Activated T-cell treated with anti-CD3 and anti-CD28 coated beads, Interleukin-2, amount 50 U/mL, for 1 hour (primary cell): ENCODE measurements around the gene ARAP2.

Experiments used
- DNase-seq: peaks from one replicate; pipeline ENCODE4 v3.0.0-alpha.2; 2020

Gene ARAP2

DNA sequence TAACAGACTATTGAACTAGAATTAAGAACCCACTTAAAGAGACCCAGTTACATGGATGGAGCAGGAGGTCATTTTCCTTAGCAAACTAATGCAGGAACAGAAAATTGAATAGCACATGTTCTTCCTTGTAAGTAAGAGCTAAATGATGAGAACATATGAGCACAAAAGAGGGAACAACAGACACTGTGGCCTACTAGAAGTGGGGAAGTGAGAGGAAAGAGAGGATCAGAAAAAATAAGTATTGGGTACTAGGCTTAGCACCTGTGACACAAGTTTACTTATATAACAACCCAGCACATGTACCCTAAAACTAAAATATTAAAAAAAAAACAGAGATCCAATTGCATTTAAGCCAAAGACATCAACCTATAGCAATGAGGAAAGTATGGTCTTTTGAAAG is 26.2 kb downstream of the ARAP2 start:
- DNase-seq, result no peak

DNA sequence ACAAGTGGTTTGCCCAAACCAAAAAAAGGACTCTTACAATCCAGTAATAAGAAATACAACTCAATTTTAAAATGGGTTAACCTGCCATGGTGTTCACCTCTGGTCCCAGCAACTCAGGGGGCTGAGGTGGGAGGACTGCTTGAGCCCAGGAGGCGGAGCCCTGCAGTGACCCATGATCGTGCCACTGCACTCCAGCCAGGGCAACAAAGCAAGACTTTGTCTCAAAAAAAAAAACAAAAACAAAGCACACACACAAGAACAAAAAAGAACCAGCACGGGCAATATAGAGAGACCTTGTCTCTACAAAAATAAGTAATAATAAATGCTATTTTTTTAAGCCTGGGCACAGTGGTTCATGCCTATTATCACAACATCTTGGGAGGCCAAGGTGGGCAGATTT is 28.7 kb downstream of the ARAP2 start:
- no peak for DNase-seq

DNA sequence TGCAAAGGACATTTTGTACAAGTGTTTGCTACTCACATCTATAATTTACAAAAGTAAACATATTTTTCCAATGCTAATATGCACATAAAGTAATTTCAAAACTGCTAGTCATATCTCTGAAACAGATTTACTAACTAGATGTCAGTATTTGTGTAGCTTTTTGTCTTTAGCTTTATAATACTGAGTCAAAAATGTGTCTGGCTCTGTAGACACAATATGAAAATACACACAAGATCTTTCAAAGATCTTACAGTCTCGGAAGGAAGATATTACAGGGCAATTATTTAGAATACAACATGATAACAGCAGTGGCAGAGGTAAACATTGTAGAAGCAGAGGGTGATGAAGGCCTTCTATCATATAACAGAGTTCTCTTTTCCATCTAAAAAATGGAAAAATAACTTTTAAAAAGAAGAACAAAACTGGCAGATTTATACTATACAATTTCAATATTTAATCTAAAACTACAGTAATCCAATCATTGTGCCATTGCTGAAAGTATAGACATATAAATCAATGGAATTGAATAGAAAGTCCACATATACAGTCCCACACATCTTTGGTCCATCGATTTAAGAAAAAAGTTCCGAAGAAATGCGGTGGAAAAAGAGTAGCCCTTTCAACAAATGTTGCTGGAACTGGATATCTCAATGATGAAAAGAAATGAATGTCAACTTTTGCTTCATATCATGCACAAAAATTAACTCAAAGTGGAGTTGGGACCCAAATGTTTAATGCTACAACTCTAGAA is 29.4 kb downstream of the ARAP2 start:
- DNase-seq, result no peak

DNA sequence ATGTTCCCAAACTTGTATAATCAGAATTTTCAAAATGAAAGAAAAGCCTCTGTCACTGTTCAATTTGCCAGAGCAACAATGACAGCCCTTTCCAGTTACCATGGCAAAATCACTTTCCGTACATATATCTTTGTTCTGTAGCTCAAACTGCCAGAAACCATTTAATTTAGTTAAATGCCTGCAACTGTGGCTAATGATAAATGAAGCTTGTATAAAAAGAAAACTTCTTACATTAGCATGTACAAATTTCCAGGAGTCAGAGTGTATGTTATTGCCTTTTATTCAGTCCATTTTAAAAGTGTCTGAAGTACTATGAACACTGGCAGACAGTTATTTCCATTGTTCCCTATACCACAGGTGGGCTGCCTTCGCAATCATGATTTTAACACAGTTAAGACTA is 30.3 kb downstream of the ARAP2 start:
- DNase-seq, result no peak

DNA sequence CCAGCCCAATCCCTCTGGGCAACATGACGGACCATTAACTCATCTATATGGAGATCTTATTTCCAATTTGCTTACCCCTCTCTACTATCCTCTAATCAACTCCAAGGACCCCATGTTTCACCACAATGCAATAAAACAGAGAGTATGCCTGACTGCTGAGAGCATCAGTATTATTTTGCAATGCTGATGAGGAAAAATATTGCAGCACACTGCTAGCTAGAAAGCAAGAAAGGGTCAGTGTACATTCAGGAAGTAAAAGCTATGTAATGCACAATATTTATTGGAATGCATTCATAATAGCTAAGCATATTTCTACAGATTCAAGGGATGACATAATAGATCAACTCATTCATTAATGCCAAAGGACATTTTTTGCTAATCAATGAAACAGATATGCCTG is 33.2 kb downstream of the ARAP2 start:
- DNase-seq, result no peak

DNA sequence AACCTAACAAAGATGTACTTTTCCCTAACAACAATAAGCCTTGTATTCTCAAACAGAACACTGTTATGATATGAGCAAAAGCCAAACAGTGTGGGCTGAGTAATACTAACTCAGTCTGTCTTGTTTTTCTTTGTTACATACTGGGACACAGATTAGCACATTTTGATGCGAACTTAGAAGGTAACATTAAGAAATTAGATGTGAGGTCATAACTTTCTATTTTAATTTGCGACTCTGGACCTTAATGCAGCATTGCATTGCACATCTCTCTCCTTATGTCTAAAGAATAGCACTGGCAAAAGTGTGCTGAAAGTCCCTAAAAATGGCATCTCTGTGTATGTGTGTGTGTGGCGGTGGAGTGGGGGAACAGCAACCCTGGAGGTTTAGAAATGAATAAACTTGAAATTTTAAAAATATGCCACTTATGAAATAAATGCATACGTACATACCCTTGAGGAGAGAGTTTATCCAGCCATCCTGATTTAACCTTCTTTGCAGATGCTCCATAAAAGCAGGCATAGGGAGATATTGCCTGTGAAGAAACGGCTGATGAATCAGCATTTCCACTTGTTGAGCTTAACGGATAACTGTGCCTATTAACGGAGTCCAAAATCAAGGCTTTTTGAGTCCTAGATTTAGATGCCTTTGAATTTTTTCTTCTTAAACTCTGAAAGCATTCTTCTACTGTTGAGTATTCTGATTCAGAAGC is 34.2 kb downstream of the ARAP2 start:
- no peak for DNase-seq

DNA sequence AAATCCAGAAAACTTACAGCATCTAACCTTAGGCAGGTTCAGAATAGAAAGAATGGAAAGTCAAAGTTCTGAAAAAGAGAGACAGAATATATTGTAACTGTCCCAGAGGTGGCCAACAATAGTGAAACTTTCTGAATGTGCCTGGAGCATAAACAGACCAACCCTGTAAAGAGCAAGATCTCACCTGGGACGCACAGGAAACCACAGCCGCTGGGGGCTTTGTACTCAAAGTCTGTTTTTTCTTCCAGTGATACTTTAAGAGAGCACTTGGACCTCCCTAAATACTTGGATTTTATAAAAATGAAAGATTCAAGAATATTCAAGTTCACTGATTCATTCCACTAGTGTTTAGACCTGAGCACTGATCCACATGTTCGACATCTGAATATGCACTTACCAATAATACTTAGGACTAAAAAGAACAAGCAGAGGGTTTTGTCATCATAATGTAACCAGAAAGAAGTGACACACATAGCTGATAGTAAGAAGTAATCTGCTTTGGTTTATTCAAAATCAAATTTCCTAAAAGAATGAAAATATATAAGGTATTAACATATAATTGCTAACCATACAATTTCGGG is 35.3 kb downstream of the ARAP2 start:
- no peak for DNase-seq

DNA sequence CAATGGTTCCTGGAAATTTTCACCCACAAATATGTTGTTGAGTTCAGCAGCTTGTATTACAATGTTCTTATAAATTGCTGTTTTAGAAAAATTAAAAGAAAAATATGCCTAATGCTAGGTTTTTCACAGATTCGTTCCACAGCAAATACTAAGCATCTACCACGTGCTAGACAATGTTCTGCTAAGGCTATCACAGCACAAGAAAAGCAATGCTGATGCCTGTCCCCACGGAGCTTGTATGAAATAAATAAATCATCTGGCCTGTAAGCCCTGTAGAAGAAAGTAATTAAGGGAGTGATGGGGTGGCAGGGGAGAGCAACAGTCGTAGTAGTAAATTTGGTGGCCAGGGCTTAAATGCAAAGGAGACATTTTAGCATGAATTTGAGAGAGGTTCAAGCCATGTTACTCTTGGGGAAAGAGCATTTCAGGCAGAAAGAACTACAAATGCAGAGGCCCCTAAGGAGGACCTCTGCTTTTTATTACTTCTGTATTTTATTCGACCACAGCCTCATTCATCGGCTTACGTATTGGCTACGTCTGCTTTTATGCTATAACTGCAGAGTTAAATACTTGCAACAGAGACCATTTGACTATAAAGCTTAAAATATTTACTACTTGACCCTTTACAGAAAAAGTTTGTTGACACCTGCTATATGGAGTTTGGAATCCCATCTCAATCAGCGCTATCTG is 36.3 kb downstream of the ARAP2 start:
- DNase-seq, result no peak

DNA sequence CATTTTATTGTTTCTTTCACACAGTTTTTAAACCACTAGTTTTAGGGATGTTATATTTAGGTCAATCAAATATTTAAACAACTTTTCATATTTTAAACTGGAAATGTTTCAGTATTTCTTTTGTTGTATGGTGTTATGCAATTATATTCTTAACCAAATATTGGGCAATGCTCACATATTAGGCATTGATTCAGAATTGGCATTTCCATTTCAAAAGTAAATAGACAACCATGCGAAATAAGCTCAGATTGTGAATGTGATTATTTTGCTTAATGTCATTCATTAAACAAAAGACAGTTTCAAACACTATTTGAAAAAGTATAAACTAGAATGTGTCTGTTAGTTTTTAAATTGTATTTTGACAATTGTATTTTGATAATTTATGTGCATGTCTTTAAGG is 36.9 kb downstream of the ARAP2 start:
- DNase-seq, result no peak

DNA sequence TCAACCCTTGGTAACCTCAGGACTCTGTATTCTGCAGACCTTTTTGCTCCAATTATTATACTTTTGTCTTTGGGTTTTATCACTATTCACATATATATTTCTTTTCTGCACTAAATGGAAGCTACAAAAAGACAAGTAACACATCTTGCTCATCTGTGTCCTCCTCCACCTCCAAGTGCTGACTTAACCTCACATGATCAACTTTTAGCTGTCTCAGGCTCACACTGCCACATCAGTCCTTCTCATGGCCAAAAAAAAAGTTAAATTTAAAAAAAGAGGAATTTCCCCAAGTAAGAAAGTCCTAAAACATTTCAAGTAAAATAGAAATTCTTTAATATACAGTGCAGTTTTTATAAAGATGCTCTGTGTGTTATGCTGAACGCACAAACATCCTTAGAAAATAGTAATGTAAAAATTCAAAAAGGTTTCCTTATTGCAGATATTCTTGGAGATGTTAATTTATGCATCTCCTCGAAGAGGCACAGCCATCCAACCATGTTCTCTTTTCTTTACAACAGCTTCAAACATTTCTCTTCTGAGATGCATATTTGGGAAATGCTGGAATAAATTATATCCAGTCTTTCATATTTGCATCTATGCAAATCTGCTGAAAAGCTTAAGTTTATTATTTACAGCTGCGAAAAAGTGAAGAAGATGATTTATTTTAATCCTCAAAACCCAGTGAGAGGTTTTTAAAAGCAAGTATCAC is 37.6 kb downstream of the ARAP2 start:
- no peak for DNase-seq

DNA sequence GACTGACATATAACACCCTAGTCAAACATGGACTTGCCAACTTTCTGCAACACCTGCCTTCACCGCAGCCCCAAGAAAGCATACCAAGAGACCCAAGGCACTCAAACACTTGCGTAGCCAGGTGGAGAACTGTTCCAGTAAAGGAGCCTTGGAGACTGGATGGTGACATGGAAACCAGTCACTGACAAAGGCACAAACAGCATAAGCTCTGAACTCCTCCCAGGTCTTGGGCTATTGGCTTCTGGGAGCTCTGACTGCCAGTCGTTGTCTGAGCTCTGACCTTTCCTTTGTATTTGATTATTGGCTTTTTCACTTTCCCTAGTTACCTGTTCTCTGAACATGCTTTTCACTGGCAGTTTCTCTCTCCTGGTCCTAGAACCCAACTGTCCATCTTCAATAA is 38.3 kb downstream of the ARAP2 start:
- DNase-seq, result no peak

DNA sequence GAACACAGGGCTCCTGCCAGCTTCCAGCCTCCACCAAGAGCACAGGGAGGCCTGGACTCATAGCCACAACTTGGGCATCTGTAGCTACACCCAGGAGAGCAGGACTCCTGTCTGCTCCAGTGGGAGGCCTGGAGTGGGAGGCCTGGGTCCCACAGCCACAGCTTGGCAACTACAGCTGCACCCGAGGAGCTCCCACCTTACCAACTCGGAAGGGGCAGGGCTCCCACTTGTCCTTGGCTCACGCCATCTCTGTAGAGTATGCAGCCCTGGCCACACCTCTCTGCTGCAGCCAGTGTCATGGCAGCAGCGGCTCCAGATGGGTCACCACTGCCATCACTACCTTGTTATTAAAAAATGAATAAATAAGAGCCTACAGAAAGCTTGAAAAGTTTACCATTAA is 45.5 kb downstream of the ARAP2 start:
- DNase-seq, result no peak

DNA sequence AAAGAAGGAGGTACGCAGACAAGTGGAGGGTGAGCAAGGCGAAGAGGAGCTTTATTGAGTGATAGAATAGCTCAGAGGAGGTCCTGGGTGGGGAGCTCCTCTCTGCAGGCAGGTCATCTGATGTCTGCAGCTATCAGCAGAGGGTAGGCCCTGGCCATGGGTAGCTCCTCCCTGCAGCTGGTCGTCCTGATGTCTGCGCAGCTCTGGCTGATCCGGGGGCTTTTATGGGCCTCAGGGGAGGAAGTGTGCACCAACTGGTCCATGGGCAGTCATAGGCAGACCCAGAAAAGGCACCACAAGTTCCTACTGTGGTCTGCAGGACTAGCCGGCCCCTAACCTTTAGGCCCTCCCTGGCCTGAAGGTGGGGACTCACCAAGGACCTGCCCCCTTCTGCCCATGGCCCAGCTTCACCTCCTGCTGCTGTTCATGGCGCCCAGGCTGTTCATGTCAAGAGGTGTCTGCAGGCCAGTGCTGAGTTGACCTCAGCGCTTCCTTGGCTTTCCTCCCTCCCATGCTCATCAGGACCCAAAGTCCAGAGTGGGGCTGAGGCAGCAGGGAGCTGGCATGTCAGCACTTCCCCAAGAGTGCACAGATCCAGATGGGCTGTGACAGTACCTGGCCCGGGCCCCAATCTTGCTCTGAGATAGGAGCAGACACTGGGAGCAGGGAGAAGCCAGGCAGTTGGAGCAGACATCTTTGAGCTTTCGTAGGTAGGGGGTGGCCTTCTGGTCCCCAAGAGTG is 46.1 kb downstream of the ARAP2 start:
- no peak for DNase-seq

DNA sequence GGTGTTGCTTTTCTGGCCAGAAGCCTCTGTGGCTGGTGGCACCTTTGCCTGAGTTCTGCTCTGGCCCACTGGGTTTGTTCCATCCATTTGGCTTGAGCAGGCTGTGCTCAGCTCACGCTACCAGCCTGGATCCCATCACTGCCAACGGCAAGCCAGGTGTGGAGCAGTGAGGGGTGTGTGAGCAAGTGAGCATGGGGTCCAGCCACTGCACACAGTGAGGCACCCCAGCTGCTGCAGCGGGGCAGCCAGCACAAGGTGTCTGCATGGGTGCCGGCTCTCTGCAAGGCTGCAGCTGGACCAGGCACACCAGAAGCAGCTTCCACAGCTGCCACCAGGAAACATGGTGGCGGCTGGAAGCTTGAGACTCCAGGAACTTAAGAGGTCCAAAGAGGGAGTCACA is 46.8 kb downstream of the ARAP2 start:
- DNase-seq, result no peak

DNA sequence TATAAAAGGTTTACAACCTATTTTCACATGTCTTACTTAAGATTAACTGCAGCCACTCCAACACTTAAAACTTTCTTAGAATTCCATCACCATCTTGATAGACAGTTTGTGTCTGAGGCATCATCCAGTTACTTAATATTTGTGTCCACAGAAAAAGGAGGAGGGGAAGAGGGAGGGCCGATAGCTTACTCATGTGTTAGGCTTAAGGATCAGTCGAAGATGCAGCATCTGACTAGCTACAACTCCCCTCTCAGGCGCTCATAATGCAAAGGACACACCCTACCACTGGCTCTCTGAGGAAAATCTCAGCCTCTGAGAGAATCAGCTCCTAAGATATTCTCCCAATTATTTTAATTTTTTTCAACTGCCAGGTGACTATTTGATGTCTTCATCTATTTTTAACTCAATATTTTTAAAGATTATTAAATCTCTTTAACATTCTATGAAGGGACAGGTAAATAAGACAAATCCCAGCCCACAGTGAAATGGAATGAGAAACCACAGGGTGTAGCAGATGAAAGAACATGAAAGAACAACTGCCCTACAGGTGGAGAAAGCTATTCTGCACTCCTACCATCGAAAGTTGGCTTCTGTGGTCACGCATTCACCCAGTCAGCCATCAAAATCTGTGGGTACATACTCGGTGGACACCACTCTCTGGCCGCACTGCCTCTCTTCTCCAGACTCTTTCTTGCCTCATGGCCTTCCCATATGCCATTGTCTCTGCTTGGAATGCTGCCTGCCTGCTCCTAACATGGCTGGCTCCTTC is 48.0 kb downstream of the ARAP2 start:
- DNase-seq, result no peak

DNA sequence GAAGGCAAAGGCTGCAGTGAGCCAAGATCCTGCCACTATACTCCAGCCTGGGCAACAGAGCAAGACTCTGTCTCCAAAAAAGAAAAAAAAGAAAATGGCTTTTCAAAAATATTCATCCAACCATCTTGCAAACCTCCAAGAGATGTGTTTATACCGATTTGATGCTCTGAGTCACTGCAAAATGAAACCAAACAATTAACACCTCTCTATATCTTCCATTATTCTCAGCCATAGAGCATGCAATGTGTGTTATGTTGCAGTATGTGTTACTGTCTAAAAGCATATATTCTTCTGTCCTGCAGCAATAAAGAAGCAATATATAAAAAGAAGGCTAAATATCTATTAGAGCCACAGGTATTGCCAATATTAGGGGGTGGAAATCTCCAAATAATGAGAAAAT is 51.4 kb downstream of the ARAP2 start:
- DNase-seq, result no peak

DNA sequence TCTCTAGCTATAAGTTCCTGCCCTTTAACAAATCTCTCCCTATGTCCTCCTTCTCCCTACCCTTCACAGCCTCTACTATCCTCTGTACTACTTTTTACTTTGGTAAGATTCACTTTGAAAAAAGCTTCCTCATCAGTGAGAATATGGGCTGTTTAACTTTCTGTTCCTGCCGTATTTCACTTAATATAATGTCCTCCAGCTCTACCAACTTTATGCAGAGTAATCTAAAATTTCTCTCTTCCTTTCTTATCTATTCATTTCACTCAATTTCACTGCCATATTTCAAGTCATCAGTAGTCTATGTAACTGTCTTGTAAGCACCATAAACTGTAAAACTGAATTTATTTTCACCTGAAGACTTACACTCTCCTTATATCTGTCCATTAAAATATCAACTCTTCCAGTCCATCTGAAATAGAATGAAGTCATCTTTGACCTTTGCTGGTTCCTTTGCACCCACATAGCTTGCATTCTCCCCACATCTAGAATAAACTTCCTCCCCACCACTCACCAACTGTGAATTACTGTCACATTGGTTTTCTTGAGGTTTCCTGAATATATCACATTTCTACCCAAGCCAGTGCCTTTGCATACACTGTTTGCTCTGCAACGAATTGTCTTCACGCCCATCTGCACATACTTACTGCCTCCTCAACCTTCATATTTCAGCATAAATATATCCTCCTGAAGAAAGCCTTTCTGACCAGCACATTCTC is 54.6 kb downstream of the ARAP2 start:
- DNase-seq, result no peak

DNA sequence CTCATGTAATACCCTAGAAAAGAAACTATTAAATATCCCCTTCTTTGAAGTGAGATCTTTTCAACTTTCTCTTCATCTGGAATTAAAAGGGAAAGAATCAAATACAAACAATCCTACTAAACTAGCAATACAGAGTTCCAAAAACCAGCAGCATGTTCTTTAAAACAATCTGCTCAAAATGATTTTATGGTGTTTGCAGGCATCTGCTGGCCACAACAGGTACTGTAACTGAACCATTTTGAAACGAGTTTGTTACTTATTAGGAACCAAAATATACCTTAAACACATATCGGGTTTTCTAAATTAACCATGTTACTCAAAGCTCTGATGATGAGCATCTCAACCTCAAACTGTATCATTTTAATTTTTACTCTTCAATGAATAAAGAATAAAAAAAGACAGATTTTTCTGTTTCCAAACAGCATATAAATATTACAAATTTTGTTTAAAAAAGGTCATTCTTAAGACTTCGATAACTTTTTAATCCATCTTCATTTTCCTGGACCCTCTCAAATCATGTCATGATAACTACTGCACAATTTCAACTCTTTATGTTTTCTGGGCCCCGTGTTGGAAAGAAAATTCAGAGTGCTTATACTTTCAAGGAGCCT is 56.5 kb downstream of the ARAP2 start:
- no peak for DNase-seq

DNA sequence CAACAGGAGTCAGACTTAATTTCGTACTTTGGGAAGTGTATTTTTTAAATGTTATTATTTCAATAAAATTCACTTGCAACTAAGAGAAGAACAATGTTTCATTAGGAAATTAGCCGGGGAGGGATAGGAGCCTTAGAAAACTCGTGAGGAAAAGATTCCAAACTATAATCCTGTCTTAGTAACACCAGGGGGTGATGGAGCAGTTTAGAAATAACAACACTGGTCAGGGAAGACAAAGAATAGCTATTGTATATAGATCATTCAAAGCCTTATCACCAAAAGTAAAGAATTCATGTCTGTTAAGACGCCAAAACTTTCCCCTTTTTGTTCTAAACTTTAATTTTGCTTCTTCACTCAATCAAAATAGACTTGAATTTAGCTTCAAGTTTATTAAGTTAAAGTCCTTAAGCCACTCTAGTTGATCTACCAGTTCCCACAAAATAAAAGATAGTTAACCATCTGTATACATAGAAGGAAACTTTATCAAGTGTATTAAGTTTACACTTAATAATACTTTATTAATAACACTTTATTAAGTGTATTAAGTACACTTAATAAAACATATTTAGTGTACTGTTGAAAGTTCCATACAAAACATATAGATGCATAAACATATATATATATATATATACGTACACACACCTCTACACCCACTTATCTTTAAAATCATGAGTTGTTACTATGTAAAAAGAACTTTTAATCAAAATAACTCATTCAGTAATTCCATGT is 60.5 kb downstream of the ARAP2 start:
- DNase-seq, result no peak

DNA sequence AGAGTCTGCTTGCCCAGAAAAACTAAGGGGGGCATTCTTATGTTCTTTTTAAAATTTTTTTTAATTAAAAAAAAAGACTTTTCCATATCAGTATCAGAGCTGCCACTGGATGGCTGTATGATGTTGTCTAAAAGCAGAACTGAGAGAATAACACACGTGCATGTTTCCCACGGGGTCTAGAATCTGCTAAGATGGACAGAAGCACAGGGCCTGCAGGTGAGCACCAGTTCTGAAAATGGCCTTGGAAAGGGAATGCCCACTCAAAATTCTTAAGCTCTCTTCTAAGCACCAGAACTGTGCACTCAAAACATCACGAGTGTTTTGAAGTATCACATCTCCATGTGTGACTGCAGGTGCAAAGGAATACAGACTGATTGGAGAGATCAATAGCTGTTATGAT is 61.1 kb downstream of the ARAP2 start:
- DNase-seq, result no peak
